RPMI7951 (cell line): ENCODE measurements around the gene ADAMTS15. TPM values are rescaled to one million over a fixed set of nuclear protein-coding genes. Genes with fewer than 3 reads are reported as not detected.

Source experiments
- DNase-seq: peaks from one replicate; pipeline ENCODE4 v3.0.0-alpha.2; 2012; ENCODE audit warnings: low read depth
- total RNA-seq: library from RNA; depleted of rRNA; stranded (reverse); fragments of >200 nt; shearing (Covaris generic); gene quantifications from 2 replicates; pipeline ENCODE4 v1.2.3, GENCODE V29; 2014; rRNA removed

The ADAMTS15 gene
- total RNA-seq, 1 experiment from 2014 or later: 2.3 TPM

GRCh38 chr11:130514851-130515250 is 66.4 kb downstream of the ADAMTS15 start:
- no peak for DNase-seq

- no peak for DNase-seq
These were observed 67.5 kb downstream of the ADAMTS15 start for GRCh38 chr11:130515829-130516553.

- no peak for DNase-seq
These were observed 68.4 kb downstream of the ADAMTS15 start for GRCh38 chr11:130516554-130517505.

- no peak for DNase-seq
These were observed 69.8 kb downstream of the ADAMTS15 start for GRCh38 chr11:130518164-130518680.

- DNase-seq: no peak
These were observed 70.9 kb downstream of the ADAMTS15 start for GRCh38 chr11:130519128-130519932.

GRCh38 chr11:130520271-130520671 is 71.8 kb downstream of the ADAMTS15 start:
- no peak for DNase-seq

GRCh38 chr11:130522284-130522961 is 74.0 kb downstream of the ADAMTS15 start:
- DNase-seq: peak; percentile 85

GRCh38 chr11:130523166-130523565 is 74.7 kb downstream of the ADAMTS15 start:
- DNase-seq: no peak

- DNase-seq: peak; percentile 90
These were observed 75.2 kb downstream of the ADAMTS15 start for GRCh38 chr11:130523609-130524008.

- no peak for DNase-seq
These were observed 75.8 kb downstream of the ADAMTS15 start for GRCh38 chr11:130524132-130524790.

- DNase-seq: no peak
These were observed 76.9 kb downstream of the ADAMTS15 start for GRCh38 chr11:130525307-130525706.

Other genes with a start within 250 kb of the ADAMTS15 start
- gene ZBTB44, start 133.7 kb upstream of the ADAMTS15 start, total RNA-seq: 18.4 and 19.6 TPM in 2 replicates
- not detected in 2 replicates for gene ADAMTS8, start 20.0 kb upstream of the ADAMTS15 start, total RNA-seq